DND-41 (cell line): ENCODE results near the gene ATXN7L1.

Source experiments
- ATAC-seq: fragments of 200-7000 bp; cut with Tn5 transposase; 3 replicates; pipeline ENCODE4 v1.9.1; 2021; ENCODE audit warnings: low read depth; ENCODE audit not compliant: insufficient read depth
- DNase-seq: peaks from one replicate; pipeline ENCODE4 v3.0.0-alpha.2; 2020
- H2AFZ ChIP-seq: 2 replicates; pipeline ENCODE4 v1.6.0; 2012; ENCODE audit warnings: low read depth, low read length
- H3K27ac ChIP-seq: 2 replicates; pipeline ENCODE4 v1.5.1; 2012; ENCODE audit warnings: low read length, inconsistent platforms
- H3K27me3 ChIP-seq: fragments of 200-600 bp; sonication (generic); 2 replicates; pipeline ENCODE4 v1.6.0; 2012; ENCODE audit warnings: low read length, mild to moderate bottlenecking, inconsistent platforms; ENCODE audit not compliant: insufficient read depth, poor library complexity
- H3K36me3 ChIP-seq: 2 replicates; pipeline ENCODE4 v1.5.1; 2012; ENCODE audit warnings: low read length, inconsistent platforms; ENCODE audit not compliant: insufficient read depth
- H3K4me1 ChIP-seq: 2 replicates; pipeline ENCODE4 v1.5.1; 2012; ENCODE audit warnings: mild to moderate bottlenecking, low read length; ENCODE audit not compliant: insufficient read depth
- H3K4me2 ChIP-seq: 2 replicates; pipeline ENCODE4 v1.6.0; 2012; ENCODE audit warnings: mild to moderate bottlenecking, moderate library complexity, low read length, inconsistent platforms; ENCODE audit not compliant: insufficient read depth
- H3K4me3 ChIP-seq, 2 experiments: fragments of 200-600 bp in 1 of 2; shearing (Covaris generic) in 1 of 2; 2 replicates each; pipeline ENCODE4 v1.5.1; 2012 to 2016; ENCODE audit warnings: inconsistent platforms in 2 of 2, low read length in 2 of 2, mild to moderate bottlenecking in 2 of 2, low read depth in 1 of 2, moderate library complexity in 1 of 2
- H3K79me2 ChIP-seq: 2 replicates; pipeline ENCODE4 v1.6.0; 2012; ENCODE audit warnings: low read length, inconsistent platforms; ENCODE audit not compliant: insufficient read depth
- H3K9ac ChIP-seq: 2 replicates; pipeline ENCODE4 v1.6.0; 2012; ENCODE audit warnings: low read depth, mild to moderate bottlenecking, inconsistent platforms, low read length, moderate library complexity
- H3K9me3 ChIP-seq: 2 replicates; pipeline ENCODE4 v1.5.1; 2012; ENCODE audit warnings: low read length, moderate library complexity, mild to moderate bottlenecking, inconsistent platforms; ENCODE audit not compliant: insufficient read depth, severe bottlenecking
- H4K20me1 ChIP-seq: 2 replicates; pipeline ENCODE4 v1.6.0; 2012; ENCODE audit warnings: low read length; ENCODE audit not compliant: insufficient read depth
- CTCF ChIP-seq: IDR thresholded peaks from 2 replicates; pipeline ENCODE4 v1.5.1; 2012; ENCODE audit warnings: borderline replicate concordance, low read length, moderate library complexity, mild to moderate bottlenecking; ENCODE audit not compliant: poor library complexity, severe bottlenecking; ENCODE audit errors: extremely low read depth
- EZH2 ChIP-seq: IDR thresholded peaks from 3 replicates; pipeline ENCODE4 v1.6.1; 2012; ENCODE audit warnings: borderline replicate concordance, low read depth, mild to moderate bottlenecking, moderate library complexity, low read length, inconsistent platforms; ENCODE audit not compliant: severe bottlenecking

ATXN7L1 gene

DNA sequence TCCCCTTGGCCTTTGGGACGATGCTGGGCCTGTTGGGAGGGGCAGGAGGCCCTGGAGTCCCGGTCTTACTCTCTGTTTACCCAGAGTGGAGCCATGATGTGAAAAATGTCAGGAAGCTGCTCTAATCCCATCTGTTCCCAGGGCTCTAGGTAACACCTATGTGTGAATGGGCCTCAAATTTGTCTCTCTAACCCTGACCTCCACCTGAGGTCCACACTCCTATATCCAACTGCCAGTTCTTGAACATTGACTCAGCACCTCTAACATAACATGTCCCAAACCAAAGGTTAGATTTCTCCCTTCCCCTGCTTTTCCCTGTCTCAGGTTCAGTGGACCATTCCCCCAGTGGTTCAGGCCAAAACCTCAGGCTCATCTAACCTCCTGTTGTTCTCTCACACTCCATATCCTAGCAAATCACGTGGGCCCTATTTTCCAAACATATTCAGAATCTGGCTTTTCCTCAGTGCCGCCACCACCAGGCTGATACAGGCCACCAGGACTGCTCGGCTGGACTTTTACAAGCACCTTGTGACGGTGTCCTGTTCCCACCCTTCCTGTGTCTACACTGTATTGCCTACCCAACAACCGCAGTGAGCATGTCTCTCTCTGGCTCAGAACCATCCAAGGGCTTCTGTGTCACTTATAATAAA, 130.6 kb downstream of the ATXN7L1 start:
- Histone ChIP-seq H3K79me2 (no peaks in the 10 kb centered on the region), H3K4me3 (no peak overlapping the region), H3K4me2 (no peak overlapping the region), H3K4me1 (no peaks in the 10 kb centered on the region), H3K27me3 (no peaks in the 10 kb centered on the region), H2AFZ (no peak overlapping the region), H3K36me3 (no peaks in the 10 kb centered on the region), H3K9me3 (no peaks in the 10 kb centered on the region), H3K27ac (no peak overlapping the region), H3K9ac (no peak overlapping the region), H4K20me1 (no peaks in the 10 kb centered on the region)
- TF ChIP-seq CTCF (no peak), EZH2 (no peak)
- no peak for DNase-seq
- ATAC-seq, result no peak

DNA sequence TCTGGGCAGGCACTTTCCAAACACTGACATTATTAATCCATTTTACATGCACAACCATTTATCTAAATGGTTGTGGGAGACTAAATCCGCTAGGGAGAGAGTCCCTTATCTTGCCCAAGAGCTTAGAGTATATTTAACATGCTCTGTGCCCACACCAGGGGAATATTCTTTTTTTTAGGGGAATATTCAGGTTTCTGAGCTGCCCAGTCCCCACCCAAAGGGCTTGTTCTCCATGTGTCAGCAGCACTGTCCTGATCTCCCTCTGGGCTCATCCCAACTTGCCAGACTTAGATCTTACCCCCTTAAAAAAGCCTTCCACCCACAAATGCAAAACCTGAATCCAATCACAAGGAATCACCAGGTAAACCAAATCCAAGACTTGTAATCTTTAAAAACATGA, 132.1 kb downstream of the ATXN7L1 start:
- ATAC-seq (no peak), DNase-seq (no peak)
- Histone ChIP-seq H3K9me3 (no peaks in the 10 kb centered on the region), H3K27ac (no peak overlapping the region), H3K27me3 (no peaks in the 10 kb centered on the region), H3K79me2 (no peaks in the 10 kb centered on the region), H3K9ac (no peak overlapping the region), H4K20me1 (no peaks in the 10 kb centered on the region), H3K4me1 (no peaks in the 10 kb centered on the region), H3K4me3 (no peak overlapping the region), H2AFZ (no peak overlapping the region), H3K36me3 (no peaks in the 10 kb centered on the region), H3K4me2 (no peak overlapping the region)
- TF ChIP-seq CTCF (no peak), EZH2 (no peak)

- Histone ChIP-seq H2AFZ (no peak overlapping the region), H3K9ac (no peak overlapping the region), H3K4me2 (no peak overlapping the region), H3K79me2 (no peaks in the 10 kb centered on the region), H3K27ac (no peak overlapping the region), H3K9me3 (no peaks in the 10 kb centered on the region), H3K36me3 (no peaks in the 10 kb centered on the region), H3K4me1 (no peaks in the 10 kb centered on the region), H4K20me1 (no peaks in the 10 kb centered on the region), H3K27me3 (no peaks in the 10 kb centered on the region), H3K4me3 (no peak overlapping the region)
- DNase-seq (no peak), ATAC-seq (no peak)
- no peak for TF ChIP-seq CTCF
- no peak for TF ChIP-seq EZH2
Measured at GRCh38 chr7:105743351-105744090, 132.9 kb downstream of the ATXN7L1 start.
